RPMI7951 (cell line): ENCODE measurements around the gene LMF2. TPM values are rescaled to one million over a fixed set of nuclear protein-coding genes. Genes with fewer than 3 reads are reported as not detected.

Source experiments
- DNase-seq: peaks from one replicate; pipeline ENCODE4 v3.0.0-alpha.2; 2012; ENCODE audit warnings: low read depth
- total RNA-seq: library from RNA; depleted of rRNA; stranded (reverse); fragments of >200 nt; shearing (Covaris generic); gene quantifications from 2 replicates; pipeline ENCODE4 v1.2.3, GENCODE V29; 2014

LMF2 gene
- total RNA-seq, 1 experiment from 2014 or later: 20.5 TPM

- no peak for DNase-seq
Observed at GRCh38 chr22:50535113-50535512, 27.6 kb upstream of the LMF2 start.

- peak; percentile 83 for DNase-seq
Observed at GRCh38 chr22:50533856-50534711, 26.6 kb upstream of the LMF2 start.

- DNase-seq: no peak
Observed at GRCh38 chr22:50532824-50533796, 25.6 kb upstream of the LMF2 start.

- DNase-seq: peak; percentile 72
Observed at GRCh38 chr22:50531962-50532674, 24.6 kb upstream of the LMF2 start.

GRCh38 chr22:50531546-50531961, 24.1 kb upstream of the LMF2 start:
- peak; percentile 44 for DNase-seq

- DNase-seq: peak; percentile 78
Observed at GRCh38 chr22:50530877-50531545, 23.5 kb upstream of the LMF2 start.

GRCh38 chr22:50530580-50530876, 23.0 kb upstream of the LMF2 start:
- no peak for DNase-seq

GRCh38 chr22:50529897-50530579, 22.5 kb upstream of the LMF2 start, which contains the start of gene TYMP:
TYMP (minus strand) TSS chr22:50530012; CDS start chr22:50529709, 303 bp downstream.
- DNase-seq: peak; percentile 83

GRCh38 chr22:50529416-50529896, 22.0 kb upstream of the LMF2 start:
- DNase-seq: no peak

GRCh38 chr22:50528682-50529415, 21.3 kb upstream of the LMF2 start:
- DNase-seq: no peak

- DNase-seq: no peak
Observed at GRCh38 chr22:50527921-50528681, 20.6 kb upstream of the LMF2 start.

- DNase-seq: peak; percentile 41
Observed at GRCh38 chr22:50526834-50527801, 19.6 kb upstream of the LMF2 start.

GRCh38 chr22:50526108-50526833, 18.8 kb upstream of the LMF2 start:
- peak; percentile 77 for DNase-seq

- no peak for DNase-seq
Observed at GRCh38 chr22:50525858-50526107, 18.3 kb upstream of the LMF2 start.

- peak; percentile 92 for DNase-seq
Observed at GRCh38 chr22:50525104-50525857, 17.8 kb upstream of the LMF2 start, which contains the start of gene SCO2. SCO2 (minus strand) TSS chr22:50525598; CDS start chr22:50524411, 1,187 bp downstream.

- DNase-seq: peak; percentile 47
Observed at GRCh38 chr22:50524676-50525103, 17.2 kb upstream of the LMF2 start.
